NCI-H345 treated with DMSO at 0.1 percent for 48 hours (cell line): ENCODE data around the gene MAP4K4.
"Not testable (repeated sequence)": the region's sequence is repeated elsewhere in the genome, so short reads cannot be mapped to it uniquely, and the experiment has no call there.

Experiments
- DNase-seq: peaks from one replicate; lab custom pipeline; 2025; ENCODE audit not compliant: unreplicated experiment; lab: John Stamatoyannopoulos, UW

Gene MAP4K4

GRCh38 chr2:101899871-101900270 lies 202.4 kb downstream of the MAP4K4 start:
- no peak for DNase-seq

DNA sequence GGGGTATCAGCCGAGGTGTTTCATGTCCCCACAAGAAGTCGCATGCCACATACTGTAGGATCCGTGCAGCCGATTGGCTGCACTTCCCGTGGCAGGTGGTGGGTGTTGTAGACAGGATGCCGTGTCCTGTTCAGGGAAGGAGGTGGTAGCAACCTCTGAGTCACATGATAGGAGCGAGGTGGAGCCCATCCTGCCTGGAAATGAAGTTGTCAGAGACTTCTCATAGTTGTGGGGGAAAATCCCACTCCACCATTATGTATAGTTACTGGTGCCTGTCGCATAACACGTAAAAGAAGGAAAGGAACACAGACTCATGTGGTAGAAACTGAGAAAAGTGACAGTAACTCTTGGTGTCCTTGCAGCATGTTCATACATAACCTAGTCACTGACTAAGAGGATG lies 202.9 kb downstream of the MAP4K4 start:
- DNase-seq: no peak

GRCh38 chr2:101901241-101901640 lies 203.7 kb downstream of the MAP4K4 start:
- no peak for DNase-seq

GRCh38 chr2:101902169-101902568 lies 204.7 kb downstream of the MAP4K4 start:
- no peak for DNase-seq

- DNase-seq: no peak
Measured at GRCh38 chr2:101904916-101905315, 207.4 kb downstream of the MAP4K4 start.

DNA sequence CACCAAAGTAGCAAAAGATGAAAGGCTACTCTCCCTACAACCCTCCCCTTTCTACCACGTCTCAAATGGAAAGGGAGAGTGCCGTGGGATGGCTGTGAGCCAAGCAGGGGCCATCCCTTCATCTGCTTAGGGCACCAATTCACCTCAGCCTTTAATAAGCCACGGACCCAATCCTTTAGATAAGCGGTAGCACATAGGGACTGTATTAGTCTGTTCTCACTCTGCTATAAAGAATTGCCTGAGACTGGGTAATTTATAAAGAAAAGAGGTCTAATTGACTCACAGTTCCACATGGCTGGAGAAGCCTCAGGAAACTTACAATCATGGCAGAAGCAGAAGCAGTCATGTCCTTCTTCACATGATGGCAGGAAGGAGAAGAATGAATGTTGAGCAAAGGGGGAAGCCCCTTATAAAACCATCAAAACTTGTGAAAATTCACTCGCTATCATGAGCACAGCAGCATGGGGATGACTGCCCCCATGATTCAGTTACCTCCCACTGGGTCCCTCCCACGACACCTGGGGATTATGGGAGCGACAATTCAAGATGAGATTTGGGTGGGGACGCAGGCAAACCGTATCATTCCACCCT lies 208.3 kb downstream of the MAP4K4 start:
- DNase-seq: no peak

GRCh38 chr2:101909760-101910159 lies 212.3 kb downstream of the MAP4K4 start:
- DNase-seq: no peak

DNA sequence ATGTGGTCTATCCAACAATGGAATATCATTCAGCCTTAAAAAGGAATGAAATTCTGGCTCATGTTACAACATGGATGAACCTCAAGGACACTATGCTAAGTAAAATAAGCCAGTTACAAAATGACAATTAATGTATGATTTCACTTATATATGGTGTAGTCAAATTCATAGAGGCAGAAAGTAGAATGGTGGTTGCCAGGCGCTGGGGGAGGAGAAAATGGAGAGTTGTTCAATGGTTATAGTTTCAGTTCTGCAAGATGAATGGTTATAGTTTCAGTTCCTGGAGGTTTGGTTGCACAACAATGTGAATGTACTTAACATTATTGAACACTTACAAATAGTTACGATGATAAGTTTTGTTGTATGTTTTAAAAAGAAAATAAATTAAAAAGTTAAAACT lies 215.0 kb downstream of the MAP4K4 start:
- DNase-seq: no peak

- no peak for DNase-seq
Measured at GRCh38 chr2:101921319-101921952, 223.9 kb downstream of the MAP4K4 start.

DNA sequence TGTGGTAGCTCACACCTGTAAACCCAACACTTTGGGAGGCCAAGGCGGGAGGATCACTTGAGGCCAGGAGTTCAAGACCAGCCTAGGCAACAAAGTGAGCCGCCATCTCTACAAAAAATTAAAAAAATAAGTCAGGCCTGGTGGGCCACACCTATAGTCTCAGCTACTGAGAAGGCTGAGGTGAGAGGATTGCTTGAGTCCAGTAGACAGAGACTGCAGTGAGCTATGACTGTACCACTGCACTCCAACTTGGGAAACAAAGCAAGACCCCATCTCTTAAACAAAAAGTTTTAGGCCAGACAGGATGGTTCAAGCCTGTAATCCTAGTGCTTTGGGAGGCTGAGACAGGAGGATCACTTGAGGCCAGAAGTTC lies 224.4 kb downstream of the MAP4K4 start:
- no peak for DNase-seq

GRCh38 chr2:101924311-101924710 lies 226.8 kb downstream of the MAP4K4 start:
- not testable (repeated sequence) for DNase-seq

DNA sequence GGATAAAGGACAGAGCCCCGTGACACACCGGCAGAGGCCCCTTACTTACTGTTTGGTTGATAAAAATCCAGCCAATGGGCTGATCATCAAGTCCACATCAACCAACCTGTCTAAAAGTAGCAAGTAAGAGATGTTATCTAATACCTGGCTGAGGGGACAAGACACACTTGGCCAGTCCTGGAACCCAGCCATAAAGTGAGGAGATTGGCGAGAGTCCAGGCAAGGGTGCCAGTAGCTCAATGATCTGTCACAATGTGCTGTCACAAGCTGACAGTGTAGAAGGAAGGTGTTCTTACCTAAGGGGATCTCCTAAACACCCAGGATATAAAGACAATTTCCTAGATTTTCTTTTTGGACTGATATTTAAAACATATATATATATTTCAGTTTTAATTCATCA lies 232.5 kb downstream of the MAP4K4 start:
- no peak for DNase-seq

DNA sequence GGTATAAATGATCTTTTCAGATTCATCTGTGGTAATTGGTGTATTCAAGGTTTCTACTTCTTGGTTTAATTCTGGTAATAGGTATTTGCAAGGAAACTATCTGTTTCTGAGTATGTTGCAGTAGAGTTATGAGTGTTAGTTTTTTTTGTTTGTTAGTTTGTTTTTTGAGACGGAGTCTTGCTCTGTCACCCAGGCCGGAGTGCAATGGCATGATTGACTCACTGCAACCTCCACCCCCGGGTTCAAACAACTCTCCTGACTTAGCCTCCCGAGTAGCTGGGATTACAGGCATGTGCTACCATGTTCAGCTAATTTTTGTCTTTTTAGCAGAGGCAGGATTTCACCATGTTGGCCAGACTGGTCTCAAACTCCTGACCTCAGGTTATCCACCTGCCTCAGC lies 233.3 kb downstream of the MAP4K4 start:
- DNase-seq: no peak

- DNase-seq: no peak
Measured at GRCh38 chr2:101931402-101931801, 233.9 kb downstream of the MAP4K4 start.

- DNase-seq: not testable (repeated sequence)
Measured at GRCh38 chr2:101935764-101936163, 238.3 kb downstream of the MAP4K4 start.

- DNase-seq: no peak
Measured at GRCh38 chr2:101942851-101943250, 245.3 kb downstream of the MAP4K4 start.
